NCI-H187 (cell line): Measurements from ENCODE around the gene SBK2.

Experiments
- DNase-seq, 2 experiments: peaks; one replicate each; lab custom pipeline; 2025; lab: John Stamatoyannopoulos, UW

The SBK2 gene

DNA sequence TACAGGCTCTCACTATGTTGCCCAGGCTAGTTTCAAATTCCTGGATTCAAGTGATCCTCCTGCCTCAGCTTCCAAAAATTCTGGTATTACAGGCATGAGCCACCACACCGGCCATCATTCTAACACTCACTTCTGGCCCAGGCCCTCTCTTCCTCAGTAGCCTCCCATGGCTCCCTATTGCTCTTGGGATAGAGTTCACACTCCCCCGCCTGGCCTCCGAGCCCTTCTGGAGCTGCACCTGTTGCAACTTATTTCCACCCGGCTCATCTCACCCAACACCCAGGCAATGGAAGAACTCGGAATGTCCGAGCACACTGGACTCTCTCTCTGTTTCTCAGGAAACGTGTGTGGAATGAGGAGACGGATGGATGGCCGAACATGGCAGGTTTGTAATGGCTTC lies 17.4 kb upstream of the SBK2 start:
- no peak for DNase-seq

GRCh38 chr19:55553217-55554182 lies 16.6 kb upstream of the SBK2 start:
- DNase-seq = no peak

- no peak for DNase-seq
Observed at GRCh38 chr19:55552620-55553019, 15.7 kb upstream of the SBK2 start.

- no peak for DNase-seq
Observed at GRCh38 chr19:55552206-55552605, 15.3 kb upstream of the SBK2 start.

DNA sequence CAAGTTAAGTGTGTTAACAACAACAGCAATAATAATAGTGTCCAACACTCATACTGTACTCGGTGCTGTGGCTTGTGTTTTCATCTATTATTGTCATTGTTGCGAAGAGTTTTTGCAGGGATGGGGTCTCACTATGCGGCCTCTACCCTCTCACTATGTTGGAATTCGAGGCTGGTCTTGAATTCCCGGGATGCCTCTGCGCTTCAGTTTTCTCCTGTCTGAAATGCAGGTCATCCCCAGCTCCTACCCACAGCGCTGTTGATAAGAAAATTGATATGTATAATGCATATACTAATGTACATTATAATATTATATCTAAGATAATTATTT lies 13.4 kb upstream of the SBK2 start:
- DNase-seq = no peak

DNA sequence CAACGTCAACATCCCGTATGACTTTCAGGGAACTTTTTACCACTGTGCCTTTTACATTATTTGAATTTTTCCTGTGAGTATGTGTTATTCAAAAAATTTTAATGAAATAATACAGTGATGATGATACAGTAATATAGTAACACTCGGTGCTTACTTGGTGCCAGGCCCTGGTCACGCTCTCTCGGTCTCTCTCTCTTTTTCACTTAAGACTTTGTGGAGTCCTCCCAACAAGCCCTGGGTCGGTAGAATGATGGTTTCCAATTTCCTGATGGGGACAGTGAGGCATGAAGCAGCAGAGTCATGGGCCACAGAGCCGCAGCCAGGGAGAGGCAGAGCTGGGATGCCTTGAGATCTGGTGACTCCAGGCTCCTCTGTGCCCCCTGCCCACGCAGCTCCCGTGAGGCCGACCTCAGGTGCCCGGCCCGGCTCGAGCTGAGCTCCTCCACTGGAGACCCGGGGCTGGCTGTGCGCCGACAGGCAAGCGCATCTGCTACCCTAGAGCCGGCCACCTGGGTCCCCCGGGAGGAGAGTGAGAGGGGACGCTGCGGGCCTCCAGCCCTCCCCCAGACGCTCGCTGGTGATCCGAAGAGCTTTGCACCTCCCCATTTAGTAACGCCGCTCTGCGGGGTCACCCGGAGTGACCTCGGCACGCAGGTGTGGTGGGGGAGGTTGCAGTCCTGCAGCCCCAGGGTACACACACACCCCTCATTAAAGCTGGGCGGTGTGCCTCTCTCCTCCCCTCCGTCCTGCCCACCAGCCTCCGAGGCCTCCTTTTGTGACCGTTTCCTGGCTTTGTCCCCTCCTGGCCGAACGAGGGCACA lies 12.8 kb upstream of the SBK2 start:
- DNase-seq = no peak

DNA sequence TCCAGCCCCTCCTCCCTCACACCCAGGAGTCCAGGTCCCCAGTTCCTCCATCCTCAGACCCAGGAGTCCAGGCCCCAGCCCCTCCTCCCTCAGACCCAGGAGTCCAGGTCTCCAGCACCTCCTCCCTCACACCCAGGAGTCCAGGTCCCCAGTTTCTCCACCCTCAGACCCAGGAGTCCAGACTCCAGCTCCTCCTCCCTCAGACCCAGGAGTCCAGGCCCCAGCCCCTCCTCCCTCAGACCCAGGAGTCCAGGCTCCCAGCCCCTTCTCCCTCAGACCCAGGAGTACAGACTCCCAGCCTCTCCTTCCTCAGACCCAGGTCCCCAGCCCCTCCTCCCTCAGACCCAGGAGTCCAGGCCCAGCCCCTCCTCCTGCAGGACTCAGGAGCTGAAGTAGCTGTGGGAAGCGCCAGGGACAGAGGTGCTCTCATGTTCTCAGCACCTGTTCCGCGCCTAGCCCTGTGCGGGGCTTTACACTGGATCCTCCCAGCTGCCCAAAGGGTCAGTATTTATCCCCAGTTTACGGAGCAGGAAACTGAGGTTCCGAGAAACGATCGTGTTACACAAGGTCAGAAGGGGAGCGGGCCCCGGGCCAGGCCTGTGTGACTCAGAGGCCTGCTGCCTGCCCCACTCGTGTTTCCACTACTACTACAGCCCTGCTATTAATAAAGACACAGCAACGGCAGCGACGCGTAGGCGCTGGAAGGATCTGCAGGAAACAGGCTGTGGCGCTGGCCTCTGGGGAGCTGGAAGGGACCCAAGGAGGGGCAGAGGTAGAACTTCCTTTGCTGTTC lies 10.1 kb upstream of the SBK2 start:
- DNase-seq = no peak

GRCh38 chr19:55546011-55546410 lies 9.1 kb upstream of the SBK2 start:
- DNase-seq = no peak

DNA sequence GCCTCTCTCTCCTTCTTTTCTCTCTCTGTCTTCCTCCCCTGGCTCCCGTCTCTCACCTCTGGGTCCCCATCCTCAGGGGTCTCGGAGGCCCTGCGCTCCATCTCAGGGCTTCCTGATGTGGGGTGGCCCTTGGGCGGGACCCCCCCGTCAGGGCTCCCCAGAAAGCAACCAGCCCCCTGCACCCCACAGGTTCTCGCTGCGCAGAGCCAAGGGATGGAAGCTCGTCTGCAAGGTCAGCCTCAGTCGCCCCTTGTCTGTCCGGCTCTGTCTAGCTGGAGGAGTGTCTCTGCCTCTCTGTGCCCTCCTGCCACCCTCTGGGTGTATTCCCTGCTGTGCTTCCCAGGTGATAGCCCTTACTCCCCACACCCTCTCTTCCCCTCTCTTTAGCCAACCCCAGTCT lies 8.5 kb upstream of the SBK2 start, which contains the start of gene SBK3:
TSS of gene SBK3 (minus strand) at position 101 of the 400 bp plus-strand sequence. CDS start at position 101, 0 bp downstream.
- no peak for DNase-seq

GRCh38 chr19:55544776-55545439 lies 8.0 kb upstream of the SBK2 start:
- no peak for DNase-seq

DNA sequence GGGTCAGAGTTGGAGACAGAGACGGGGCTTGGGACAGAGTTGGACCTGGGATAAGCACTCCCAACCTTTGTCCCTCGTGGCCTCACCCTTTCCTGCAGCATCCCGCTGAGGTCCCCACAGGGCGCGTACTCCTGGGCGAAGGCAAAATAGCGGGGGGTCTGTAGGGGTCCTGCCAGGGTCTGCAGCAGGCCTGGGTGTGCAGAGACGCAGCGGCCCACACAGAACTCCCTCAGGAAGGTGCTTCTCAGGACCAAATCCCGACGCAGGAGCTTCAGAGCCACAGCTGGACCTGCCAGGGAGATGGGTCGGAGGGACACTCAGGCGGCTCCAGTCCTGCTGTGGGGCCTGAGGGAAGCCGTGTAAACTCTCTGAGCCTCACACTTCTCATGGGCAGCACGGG lies 7.1 kb upstream of the SBK2 start:
- DNase-seq = no peak

GRCh38 chr19:55543567-55543966 lies 6.6 kb upstream of the SBK2 start:
- DNase-seq = no peak

- DNase-seq = no peak
Observed at GRCh38 chr19:55542292-55542855, 5.4 kb upstream of the SBK2 start.

- DNase-seq = no peak
Observed at GRCh38 chr19:55541091-55541490, 4.2 kb upstream of the SBK2 start.

GRCh38 chr19:55540619-55541018 lies 3.7 kb upstream of the SBK2 start:
- DNase-seq = no peak

GRCh38 chr19:55539090-55539984 lies 2.4 kb upstream of the SBK2 start:
- DNase-seq = no peak

- DNase-seq = no peak
Observed at GRCh38 chr19:55538132-55538531, 1.2 kb upstream of the SBK2 start.

DNA sequence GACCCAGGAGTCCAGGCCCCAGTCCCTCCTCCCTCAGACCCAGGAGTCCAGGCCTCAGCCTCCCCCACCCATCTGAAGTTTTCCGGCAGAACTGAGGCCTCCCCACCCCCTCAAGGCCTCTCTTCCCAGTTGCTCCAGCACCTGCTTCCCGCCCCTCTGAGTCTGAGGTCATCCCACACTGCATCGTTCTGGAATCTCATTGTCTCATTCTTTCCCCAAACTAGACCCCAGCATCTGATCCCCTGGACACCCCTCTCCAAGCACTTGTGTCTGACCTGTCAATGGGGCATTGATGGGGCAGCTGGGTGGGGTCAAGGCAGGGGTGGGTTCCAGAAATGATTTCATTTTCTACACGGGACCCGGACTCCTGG lies 793 bp upstream of the SBK2 start:
- no peak for DNase-seq

- DNase-seq = no peak
Observed at GRCh38 chr19:55536366-55536765, 567 bp downstream of the SBK2 start.

GRCh38 chr19:55535965-55536350 lies 975 bp downstream of the SBK2 start:
- DNase-seq = no peak
